WTC11 (cell line): ENCODE measurements around the gene GABRG3. TPM values are rescaled to one million over a fixed set of nuclear protein-coding genes. Genes with fewer than 3 reads are reported as not detected.

Experiments used
- ATAC-seq: fragments of 200-7000 bp; cut with Tn5 transposase; 2 replicates; pipeline ENCODE4 v1.10.0; 2021; ENCODE audit warnings: mild to moderate bottlenecking, moderate library complexity
- CTCF ChIA-PET: fragments of 300-600 bp; sonication (Branson Sonifier 250); formaldehyde crosslinking; loops from one replicate; lab custom pipeline; 2021; ENCODE audit warnings: antibody characterized with exemption; lab: Charles Lee
- POLR2A ChIA-PET: fragments of 350-600 bp; sonication (Branson Sonifier 250); formaldehyde crosslinking; loops from one replicate; lab custom pipeline; 2021; ENCODE audit warnings: antibody characterized with exemption; lab: Charles Lee
- DNase-seq: peaks from one replicate; pipeline ENCODE4 v3.0.0; 2021; ENCODE audit warnings: low spot score
- H3K27ac Mint-ChIP-seq: 2 replicates; pipeline ENCODE4 v1.8.0; 2021; ENCODE audit warnings: mixed read lengths
- H3K27me3 Mint-ChIP-seq: 2 replicates; pipeline ENCODE4 v1.8.0; 2021; ENCODE audit warnings: low read depth, mild to moderate bottlenecking, moderate library complexity, mixed read lengths
- H3K36me3 Mint-ChIP-seq: 2 replicates; pipeline ENCODE4 v1.8.0; 2021; ENCODE audit warnings: mixed read lengths
- H3K4me1 Mint-ChIP-seq: 2 replicates; pipeline ENCODE4 v1.8.0; 2022; ENCODE audit warnings: mixed read lengths
- H3K4me3 Mint-ChIP-seq: 2 replicates; pipeline ENCODE4 v1.8.0; 2021; ENCODE audit warnings: mild to moderate bottlenecking, moderate library complexity, mixed read lengths
- H3K9me3 Mint-ChIP-seq: 2 replicates; pipeline ENCODE4 v1.8.0; 2021; ENCODE audit warnings: mixed read lengths
- AR ChIP-seq: fragments of 250-450 bp; sonication (Bioruptor Pico); IDR thresholded peaks from 2 replicates; pipeline ENCODE4 v1.9.0; 2021; ENCODE audit warnings: mild to moderate bottlenecking
- CREM ChIP-seq: sonication (generic); formaldehyde crosslinking; IDR thresholded peaks from 2 replicates; pipeline ENCODE4 v1.8.1; 2022; ENCODE audit warnings: mild to moderate bottlenecking, missing genetic modification reagents, moderate library complexity
- FOXP4 ChIP-seq: sonication (generic); formaldehyde crosslinking; IDR thresholded peaks from 2 replicates; pipeline ENCODE4 v1.8.0; 2022; ENCODE audit warnings: mild to moderate bottlenecking, missing genetic modification reagents
- HMGA2 ChIP-seq: fragments of 250-450 bp; sonication (Bioruptor Pico); IDR thresholded peaks from 2 replicates; pipeline ENCODE4 v1.4.0; 2021; ENCODE audit warnings: mild to moderate bottlenecking, moderate library complexity
- IRF1 ChIP-seq: sonication (generic); formaldehyde crosslinking; IDR thresholded peaks from 2 replicates; pipeline ENCODE4 v1.8.0; 2023; ENCODE audit warnings: missing genetic modification reagents
- RORB ChIP-seq: fragments of 250-450 bp; sonication (Bioruptor Pico); IDR thresholded peaks from 2 replicates; pipeline ENCODE4 v1.9.0; 2021; ENCODE audit warnings: mild to moderate bottlenecking
- SMAD4 ChIP-seq: sonication (generic); formaldehyde crosslinking; IDR thresholded peaks from 2 replicates; pipeline ENCODE4 v1.8.0; 2022; ENCODE audit warnings: mild to moderate bottlenecking, missing genetic modification reagents
- SP1 ChIP-seq: sonication (generic); formaldehyde crosslinking; conservative IDR thresholded peaks from 2 replicates; pipeline ENCODE4 v1.8.1; 2022; ENCODE audit warnings: missing genetic modification reagents
- STAT6 ChIP-seq: sonication (generic); formaldehyde crosslinking; conservative IDR thresholded peaks from 2 replicates; pipeline ENCODE4 v1.8.1; 2023; ENCODE audit warnings: mild to moderate bottlenecking, low read depth, missing genetic modification reagents, moderate library complexity
- TP53 ChIP-seq: sonication (generic); formaldehyde crosslinking; IDR thresholded peaks from 2 replicates; pipeline ENCODE4 v1.8.1; 2023; ENCODE audit warnings: mild to moderate bottlenecking, missing genetic modification reagents
- USF2 ChIP-seq: sonication (generic); formaldehyde crosslinking; IDR thresholded peaks from 2 replicates; pipeline ENCODE4 v1.8.1; 2023; ENCODE audit warnings: mild to moderate bottlenecking, missing genetic modification reagents, moderate library complexity
- ZNF232 ChIP-seq: sonication (generic); formaldehyde crosslinking; IDR thresholded peaks from 2 replicates; pipeline ENCODE4 v1.8.0; 2022; ENCODE audit warnings: mild to moderate bottlenecking, missing genetic modification reagents
- ZNF416 ChIP-seq: fragments of 250-450 bp; sonication (Bioruptor Pico); IDR thresholded peaks from 2 replicates; pipeline ENCODE4 v1.9.0; 2021; ENCODE audit warnings: mild to moderate bottlenecking, inconsistent platforms
- ZNF423 ChIP-seq: fragments of 250-450 bp; sonication (Bioruptor Pico); IDR thresholded peaks from 2 replicates; pipeline ENCODE4 v2.1.2; 2022; ENCODE audit warnings: mild to moderate bottlenecking, moderate library complexity
- ZNF532 ChIP-seq: fragments of 250-450 bp; sonication (Bioruptor Pico); IDR thresholded peaks from 2 replicates; pipeline ENCODE4 v1.9.0; 2021; ENCODE audit warnings: mild to moderate bottlenecking, borderline replicate concordance
- total RNA-seq: library from RNA; stranded (reverse); gene quantifications from 3 replicates; pipeline ENCODE4 v1.2.3, GENCODE V29; 2021

GABRG3 gene
- total RNA-seq, 1 experiment from 2014 or later = 0.72 TPM

- TF ChIP-seq FOXP4 (CRISPR knock-in tag) = no peak
Observed at GRCh38 chr15:27223179-27223578, 252.2 kb downstream of the GABRG3 start (continued).

GRCh38 chr15:27231811-27232210 lies 260.8 kb downstream of the GABRG3 start:
- H3K36me3 Mint-ChIP-seq = no peaks in the 10 kb centered on the region
- H3K27ac Mint-ChIP-seq = no peak overlapping the region
- POLR2A ChIA-PET = no interaction called here
- H3K9me3 Mint-ChIP-seq = peaks cover 3% of the 10 kb centered on the region; the same call in 1 of the 2 replicates
- ATAC-seq (no peak), DNase-seq (no peak)
- no peaks in the 10 kb centered on the region for H3K27me3 Mint-ChIP-seq
- no peaks in the 10 kb centered on the region for H3K4me1 Mint-ChIP-seq
- CTCF ChIA-PET = interaction anchor here (1.0 kb wide), 1 partner anchor 172 kb away, joined by 3 read pairs; no protein-coding TSS in a partner anchor
- TF ChIP-seq CREM (CRISPR knock-in tag) (no peak), ZNF532 (CRISPR knock-in tag) (no peak), ZNF232 (CRISPR knock-in tag) (no peak), HMGA2 (CRISPR knock-in tag) (no peak), SMAD4 (CRISPR knock-in tag) (no peak), ZNF423 (CRISPR knock-in tag) (no peak), TP53 (no peak), USF2 (CRISPR knock-in tag) (no peak), FOXP4 (CRISPR knock-in tag) (no peak), STAT6 (no peak), SP1 (CRISPR knock-in tag) (no peak), ZNF416 (CRISPR knock-in tag) (no peak), IRF1 (CRISPR knock-in tag) (no peak), RORB (no peak), AR (CRISPR knock-in tag) (no peak)
- TF ChIP-seq, all 79 proteins: peak for 0
- H3K4me3 Mint-ChIP-seq = no peak overlapping the region
